Superior temporal gyrus (tissue), 1 donor: ENCODE data around the gene FSCN2.

Experiments
- DNase-seq: peaks from one replicate; pipeline ENCODE4 v3.0.0-alpha.2; 2016; ENCODE audit errors: extremely low spot score

Gene FSCN2

DNA sequence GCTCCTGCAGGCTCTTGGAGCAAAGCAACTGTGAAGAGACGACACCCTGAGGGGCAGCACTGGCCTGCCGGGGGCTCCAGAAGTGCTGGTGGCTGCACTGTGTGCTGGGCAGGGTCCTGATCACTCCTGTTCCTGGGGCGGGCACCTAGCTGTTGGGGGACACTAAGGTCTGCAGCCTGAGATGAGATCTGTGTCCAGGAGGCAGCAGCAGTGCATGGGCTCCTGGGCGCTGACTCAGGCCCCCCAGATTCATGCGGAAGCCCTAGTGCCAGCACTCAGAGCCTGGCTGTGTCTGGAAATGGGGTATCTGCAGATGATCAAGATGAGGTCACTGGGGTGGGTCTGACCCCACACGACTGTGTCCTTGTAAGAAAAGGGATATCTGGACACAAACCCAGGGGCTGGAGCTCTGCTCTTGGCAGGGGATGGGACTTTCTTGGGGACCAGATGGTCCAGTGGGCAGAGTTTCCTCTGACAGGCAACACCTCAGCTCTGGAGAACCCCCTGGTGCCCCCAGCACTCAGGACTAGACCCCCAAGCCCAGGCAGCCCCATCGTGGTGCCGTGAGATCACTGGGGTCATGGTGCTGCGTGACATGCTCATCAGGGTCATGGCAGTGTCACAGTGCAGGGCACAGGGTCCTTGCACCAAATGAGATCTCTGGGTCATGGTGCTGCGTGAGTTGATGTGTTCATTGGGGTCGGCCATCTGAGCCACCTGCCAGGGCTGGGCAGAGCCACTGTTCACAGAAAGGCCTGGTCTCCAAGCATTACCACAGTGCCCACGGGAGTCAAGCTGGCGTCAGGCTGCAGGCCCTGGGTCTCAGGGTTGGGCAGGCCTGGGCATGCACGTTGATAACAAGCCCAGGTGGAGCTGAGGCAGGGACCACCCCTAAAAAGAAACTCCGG is 14.5 kb downstream of the FSCN2 start:
- no peak for DNase-seq

DNA sequence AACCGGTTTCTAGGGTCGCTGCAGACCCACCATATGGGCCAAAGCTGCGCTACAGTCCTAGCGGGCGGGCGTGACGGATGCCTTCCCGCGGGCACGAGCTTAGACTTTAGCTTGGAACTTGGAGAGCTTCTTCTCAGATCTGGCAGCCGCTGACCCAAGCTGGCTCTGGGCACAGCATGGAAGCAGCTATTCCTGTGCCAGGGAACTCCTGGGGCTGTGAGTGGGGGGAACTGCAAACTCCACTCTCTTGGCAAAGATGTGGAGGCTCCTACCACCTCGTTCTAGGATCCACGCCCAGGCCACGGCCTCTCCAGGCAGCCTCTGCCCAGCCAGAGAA is 15.1 kb downstream of the FSCN2 start:
- no peak for DNase-seq

DNA sequence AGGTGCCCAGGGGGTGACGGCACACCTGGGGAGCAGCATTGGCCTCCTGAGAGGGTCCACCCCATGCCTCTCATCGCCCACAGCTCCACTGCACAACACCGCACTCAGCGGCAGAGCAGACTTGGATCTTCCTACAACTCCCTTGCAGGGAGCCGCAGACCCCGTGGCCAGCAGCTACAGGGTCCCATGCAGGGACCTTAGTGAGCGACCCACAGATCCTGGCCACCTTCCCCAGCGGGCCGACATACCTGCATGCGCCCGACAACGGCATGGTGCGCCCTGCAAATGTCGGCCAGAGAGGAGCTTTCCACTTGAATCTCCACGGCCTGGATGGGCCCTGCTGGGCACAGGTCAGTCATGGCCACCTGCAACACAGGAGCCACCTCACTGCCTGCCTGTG is 15.6 kb downstream of the FSCN2 start:
- DNase-seq: no peak

DNA sequence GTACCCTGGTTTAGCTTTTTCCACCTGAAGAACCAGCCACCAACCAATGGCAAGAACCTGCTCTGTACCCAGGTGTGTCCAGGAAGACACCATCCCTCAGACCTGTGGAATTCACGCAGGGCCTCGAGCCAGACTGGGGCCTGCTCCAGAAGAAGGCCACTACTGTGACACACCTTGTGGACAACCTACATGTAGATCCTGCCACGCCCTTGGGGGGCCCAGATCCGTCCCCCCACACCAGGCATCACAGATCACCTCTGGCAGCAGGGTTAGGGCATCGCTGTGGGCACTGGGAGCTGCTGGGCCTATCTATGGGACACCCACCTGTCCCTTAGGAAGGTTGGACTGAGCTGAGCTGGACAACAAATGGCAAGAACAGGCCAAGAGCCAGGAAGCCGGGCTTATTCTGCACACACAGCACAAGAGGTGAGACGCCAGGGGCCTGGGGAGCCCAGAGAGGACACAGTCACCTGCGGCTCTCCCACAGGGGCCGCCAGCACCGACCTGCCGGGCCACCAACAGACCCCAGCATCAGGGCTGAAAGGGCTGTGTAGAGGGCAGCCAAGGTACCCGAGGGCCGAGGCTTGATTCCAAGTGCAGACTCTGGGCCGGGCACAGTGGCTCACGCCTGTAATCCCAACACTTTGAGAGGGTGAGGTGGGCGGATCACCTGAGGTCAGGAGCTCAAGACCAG is 16.3 kb downstream of the FSCN2 start:
- no peak for DNase-seq

DNA sequence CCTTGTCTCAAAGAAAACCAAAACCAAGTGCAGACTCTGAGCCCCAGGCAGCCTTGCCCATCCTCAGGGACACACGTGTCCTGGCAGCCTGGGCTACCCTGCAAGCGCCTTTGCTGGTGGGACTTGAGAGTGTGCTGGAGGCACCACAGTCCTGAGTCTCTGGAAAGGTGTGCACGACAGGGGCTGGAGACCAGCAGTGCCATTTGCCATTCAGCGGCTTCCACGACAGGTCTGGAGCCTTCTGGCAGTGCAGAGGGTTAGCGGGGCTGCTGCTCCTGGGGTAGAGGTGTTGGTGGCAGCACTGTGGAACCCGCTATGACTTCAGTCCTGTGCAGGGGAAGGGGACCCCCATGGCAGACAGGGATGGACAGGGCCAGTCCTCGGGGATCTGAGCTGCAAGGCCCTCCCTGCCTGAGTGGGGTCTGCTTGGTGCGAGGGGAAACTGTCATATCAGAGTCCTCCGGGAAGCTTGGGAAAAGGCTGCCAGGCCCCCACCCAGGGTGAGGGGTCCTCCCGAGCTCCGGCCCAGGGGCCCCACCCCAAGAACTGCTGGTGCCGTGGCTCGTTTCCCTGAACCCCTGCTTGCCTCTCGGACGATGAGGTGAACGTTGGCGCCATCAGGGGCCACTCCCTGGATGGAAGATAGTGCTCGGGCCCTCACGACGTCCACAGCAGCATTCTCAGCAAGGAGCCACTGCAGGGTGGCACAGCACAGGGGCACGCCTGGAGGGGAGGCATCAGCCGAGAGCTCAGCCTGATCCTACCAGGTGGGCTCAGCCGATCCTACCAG is 17.2 kb downstream of the FSCN2 start:
- no peak for DNase-seq

DNA sequence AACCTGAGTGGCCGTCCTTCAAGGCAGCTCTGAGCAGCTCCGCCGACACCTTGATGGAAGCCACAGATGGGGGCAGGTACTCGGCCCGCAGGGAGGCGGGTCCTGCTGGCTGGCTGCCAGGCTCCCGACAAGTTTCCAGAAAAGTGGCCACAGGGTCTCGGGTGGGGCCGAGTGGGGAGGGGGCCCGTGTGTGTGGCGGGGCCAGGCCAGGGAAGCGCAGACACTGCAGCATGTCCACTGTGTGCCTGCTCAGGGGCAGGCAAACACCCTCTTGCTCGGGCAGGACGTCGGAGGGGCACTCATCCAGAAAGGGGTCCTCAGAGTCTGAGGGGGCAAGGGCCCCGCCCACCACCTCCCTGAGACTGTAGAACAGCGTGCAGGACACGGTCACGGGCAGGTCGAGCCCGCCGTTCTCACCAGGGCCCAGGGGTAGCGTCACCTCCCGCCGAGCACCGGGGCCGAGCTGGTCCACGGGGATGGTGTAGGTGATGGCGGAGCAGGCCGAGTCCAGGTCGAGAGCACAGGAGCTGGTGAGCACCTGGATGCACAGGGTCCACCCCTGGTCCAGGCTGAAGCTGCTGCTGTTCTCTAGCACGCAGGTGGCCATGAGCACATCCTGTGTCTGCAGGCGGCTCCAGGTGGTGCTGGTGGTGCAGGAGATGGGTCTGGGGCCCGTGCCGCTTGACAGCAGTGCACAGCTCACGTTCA is 18.9 kb downstream of the FSCN2 start:
- DNase-seq: no peak

DNA sequence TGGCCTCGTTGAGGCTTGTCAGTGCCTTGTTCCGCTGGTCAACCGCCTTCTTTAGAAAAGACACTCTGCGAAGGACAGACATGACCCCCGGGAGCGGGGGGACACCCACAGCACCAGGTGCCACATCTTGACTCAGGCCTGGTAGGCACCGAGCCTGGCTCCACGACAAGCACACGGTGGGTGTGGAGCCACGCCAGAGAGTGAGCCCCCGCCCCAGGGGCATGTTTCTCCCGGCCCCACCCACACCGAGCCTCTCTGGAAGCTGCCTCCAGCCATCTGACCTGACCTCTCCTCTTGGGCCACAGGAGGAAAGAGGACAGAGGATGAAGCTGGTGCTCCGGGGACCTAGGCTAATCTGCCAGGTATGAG is 19.4 kb downstream of the FSCN2 start:
- DNase-seq: no peak

DNA sequence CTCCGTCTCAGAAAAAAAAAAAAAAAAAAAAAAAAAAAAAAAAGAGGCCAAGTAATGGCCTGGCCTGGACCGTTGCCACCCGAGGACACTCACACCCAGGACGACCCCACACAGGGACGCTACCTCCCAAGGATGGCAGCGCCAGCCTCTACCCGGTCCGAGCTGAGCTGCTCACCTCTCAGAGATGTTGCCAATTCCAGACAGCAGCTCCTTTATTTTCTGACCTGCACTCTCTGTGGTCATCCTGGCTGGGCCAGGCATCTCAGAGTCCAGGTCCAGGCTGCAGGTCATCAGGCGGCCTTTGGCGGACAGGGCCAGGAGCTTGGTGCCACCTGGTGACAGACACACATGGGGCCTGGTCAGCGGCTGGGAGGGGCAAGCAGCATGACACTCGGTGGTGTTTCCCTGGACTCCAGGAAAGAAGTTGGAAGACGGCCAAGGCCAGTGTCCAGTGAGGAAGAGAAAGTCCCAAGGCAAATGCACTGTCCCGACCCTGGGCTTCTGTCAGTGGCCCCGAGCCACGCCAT is 20.9 kb downstream of the FSCN2 start:
- DNase-seq: no peak

DNA sequence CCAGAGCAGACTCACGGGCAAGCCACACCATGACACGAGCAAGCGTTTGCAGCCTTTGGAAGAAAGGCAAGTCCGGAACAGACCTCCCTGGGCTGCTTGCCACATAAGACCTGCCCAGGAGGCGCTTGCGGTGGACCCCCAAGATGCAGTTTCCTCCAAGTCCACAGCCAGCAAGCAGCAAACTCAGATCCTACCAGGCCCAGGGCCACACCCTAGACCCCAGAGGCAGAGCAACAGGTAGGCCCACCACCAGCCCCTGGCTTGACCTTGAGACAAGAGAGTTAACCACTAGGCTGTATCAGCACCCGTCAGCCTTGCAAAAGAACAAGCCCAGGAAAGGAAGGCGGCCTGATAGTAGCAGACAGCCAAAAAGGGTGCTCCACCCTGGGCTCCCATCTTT is 21.6 kb downstream of the FSCN2 start:
- no peak for DNase-seq

DNA sequence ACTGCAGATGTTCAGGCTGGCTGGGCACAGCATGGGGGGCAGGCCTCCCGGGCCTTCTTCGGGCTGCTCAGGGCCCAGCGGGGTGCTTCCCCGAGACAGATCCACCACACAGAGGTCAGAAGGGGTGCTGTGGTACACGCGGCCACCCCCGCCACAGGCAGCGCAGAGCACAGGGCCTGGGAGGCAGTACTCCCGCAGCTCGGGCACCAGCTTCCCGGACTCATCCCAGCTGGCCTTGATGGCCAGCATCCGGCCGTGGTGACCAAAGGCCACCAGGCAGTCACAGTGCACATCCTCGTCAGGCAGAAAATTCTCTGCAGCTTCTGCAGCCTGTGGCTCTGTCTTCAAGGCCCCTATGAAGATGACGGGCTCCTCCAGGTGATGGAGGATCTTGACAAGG is 22.1 kb downstream of the FSCN2 start:
- no peak for DNase-seq

DNA sequence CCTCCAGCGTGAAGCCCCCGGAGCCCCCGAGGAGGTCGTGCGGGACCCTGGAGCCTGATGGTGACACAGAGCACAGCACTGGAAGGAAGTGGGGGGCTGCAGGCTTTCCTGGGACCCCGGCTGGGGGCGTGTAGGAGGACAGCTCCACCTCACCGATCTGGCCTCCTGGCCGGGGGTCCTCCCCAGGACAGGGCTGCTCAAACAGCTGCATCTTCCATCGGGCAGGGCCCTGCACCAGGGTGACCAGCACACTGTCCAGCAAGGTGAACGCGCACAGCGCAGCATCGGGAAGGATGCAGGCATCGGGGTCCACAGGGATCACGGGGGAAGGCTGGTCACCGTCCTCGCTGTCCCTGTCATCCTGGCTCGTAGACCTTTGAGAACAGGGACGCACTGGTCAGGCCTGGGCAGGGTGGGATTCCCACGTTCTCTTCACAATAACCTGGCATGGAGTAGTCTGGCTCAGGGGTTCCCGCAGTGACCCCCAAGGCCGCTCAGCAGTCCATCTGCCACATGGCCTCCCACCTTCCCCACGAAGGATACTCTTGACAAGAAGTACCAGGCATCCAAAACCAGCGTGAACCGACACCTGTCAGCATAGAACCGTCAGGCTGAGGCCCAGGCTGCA is 22.8 kb downstream of the FSCN2 start:
- no peak for DNase-seq

DNA sequence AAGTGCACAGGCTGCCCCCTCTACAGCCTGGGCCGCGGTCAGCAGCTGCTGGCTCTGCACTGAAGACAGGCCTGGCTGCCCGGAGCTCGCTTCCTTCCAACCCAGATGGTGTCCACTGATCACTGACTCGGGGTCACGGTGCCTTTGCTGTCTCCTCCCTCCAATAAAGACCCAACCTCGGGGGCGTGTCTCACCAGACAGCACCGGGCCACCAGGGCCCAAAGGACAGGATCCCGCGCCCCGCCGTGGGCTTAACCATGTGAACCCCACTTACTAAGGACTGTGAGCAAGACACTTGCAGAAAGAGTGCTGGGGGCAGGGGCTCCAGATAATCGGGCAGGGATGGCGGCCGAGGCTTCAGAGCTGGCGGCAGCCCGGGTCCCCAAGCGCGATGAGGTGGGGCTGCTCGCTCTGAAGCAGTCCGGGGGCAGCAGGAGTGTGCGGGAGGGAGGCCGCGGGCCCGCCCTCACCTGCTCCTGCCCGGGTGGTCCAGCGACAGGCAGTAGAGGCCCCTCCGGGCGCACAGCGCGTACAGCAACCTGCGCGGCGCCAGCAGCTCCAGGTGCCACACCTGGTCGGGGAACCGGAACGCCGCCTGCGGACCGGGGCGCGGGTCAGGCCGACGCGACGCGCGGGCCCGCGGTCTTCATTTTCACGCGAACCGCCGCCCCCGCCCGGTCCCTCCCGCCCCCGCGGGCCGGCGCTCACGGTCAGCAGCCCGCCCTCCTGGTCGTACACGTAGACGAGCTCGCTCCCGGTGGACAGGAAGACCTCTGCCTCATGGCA is 23.5 kb downstream of the FSCN2 start:
- no peak for DNase-seq

DNA sequence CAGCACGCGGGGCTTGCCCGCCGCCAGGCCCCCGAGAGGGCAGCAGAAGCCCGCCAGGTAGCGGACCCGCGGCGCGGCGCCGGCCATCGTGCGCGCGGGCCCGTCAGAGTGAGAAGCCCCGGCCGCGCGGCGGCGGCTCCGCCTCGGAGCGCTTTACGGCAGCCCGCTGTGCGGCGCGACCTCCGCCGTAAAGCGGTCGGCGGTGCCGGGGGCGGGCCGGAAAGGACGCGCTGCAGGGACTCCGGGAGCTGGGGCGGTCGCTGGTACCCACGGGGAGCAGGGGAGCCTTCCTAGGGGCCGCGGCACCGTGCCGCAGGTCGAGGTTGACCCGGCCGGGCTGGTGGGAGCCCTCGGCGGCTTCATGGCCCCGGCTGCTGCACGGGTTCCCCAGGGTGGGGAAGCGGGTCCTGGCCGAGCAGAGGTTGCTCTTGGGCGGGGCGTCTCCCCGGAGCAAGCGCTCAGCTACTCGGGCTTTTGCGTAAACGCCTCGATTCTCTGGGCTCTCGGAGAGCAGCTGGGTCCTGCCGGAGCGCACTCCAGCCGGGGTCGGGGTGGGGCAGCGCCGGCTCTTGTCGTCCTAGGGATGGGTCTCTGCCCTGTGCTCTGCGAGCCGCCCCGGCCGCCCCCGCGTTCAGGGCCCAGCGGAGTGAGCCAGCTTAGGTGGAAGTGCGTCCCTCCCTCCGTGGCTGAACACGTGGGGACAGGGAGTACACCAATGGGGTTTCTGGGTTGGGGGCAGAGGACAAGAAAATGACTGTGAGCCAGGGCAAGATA is 24.3 kb downstream of the FSCN2 start, which contains the start of gene FAAP100:
FAAP100 (minus strand) TSS at position 110 of the 774 bp plus-strand sequence; CDS start at position 87, 23 bp downstream.
- DNase-seq: peak; percentile 73

DNA sequence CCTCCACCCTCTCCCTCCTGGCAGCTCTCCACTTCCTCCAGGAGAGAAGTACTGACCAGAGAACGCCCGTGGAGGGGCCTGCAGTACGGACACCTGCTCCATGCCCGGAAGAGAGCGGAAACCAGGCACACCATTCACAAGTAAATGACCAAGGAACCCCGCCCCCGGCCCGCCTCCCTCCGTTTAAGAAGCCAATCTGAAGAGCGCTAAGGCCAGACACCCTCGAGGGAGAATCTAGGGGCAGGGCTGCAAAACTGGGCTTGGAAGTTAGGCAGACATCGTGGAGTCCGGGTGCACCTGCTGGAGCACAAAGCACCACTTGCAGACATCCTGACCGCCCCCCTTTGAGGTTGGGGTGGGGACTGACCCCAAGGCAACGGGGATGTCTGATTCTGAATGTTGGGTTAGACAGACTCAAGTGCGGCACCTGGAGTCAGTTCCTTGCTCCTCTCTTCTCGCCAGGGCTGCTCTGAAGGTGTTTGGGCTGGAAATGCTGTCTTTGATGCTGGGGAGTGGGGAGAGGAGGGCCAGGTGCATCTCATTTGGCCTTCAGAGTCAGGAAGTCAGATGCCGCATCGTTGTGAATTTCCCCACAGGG is 24.9 kb downstream of the FSCN2 start:
- DNase-seq: peak; percentile 37

DNA sequence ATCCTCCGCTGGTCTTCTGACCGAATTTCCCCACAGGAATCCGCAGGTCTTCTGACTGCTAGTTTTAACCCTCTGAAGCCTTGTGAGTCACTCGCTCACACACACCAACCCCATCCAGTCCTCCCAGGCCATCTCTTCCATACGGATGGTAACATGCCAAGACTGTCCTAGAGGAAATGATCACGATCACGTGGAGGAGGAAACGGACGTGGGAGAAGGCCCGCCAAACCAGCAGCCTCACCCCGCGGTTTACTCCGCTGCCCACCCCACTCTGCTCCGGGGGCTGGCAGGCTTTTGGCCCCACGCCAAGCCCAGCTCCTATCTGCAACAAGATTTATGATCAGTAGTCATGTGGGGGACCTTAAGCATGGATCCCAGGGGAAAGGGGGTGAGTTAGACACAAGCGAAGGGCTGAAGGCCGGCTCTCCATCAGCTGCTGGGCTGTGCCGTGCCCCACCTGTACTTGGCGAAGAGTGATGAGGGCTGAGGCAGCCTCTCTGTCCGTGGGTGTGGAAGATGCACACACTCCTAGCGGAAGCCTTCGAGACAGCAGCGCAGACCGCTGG is 25.5 kb downstream of the FSCN2 start:
- peak; percentile 21 for DNase-seq

DNA sequence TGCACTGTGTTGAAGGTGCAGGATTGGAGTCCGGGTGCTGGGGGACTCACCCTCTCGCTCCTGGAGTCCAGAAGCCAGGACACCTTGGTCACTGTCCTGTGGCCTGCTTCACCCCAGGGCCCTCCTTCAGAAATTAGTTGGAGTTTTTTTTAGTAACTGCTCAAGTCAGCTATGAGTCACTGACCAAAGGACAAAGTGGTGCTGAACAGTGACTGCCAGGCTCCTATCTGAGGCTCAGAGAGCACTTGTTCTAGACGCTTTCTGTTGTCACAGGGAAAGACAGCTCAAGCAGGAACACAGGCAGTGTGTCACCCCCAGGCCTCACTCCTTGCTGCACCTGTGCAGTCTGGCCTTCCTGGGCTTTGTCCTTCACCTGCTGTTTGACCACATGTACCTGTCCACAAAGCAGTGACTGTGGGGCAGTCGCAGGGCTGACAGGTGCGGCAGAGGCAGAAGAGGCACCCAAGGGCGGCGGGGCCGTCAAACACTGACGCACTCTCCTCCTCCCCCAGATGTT is 28.1 kb downstream of the FSCN2 start:
- no peak for DNase-seq

DNA sequence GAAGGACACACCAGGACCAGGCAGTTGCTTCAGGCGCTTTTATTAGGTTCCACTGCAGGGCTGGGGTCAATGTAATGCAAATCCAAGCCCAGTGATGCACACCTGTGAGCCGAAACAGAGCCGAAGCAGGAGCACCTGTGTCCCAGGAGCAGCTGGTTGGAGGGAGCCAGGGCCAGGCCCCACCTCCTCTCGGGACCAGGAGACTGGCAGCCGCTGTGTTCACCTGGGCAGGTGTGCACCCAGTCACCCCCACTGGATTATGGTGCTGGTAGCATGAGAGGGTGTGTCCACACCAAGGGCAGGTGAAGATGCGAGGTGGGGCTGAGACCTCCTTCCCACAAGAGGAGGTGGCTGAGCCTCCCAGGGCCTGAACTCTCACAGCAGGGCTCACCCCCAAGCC is 28.7 kb downstream of the FSCN2 start:
- no peak for DNase-seq

DNA sequence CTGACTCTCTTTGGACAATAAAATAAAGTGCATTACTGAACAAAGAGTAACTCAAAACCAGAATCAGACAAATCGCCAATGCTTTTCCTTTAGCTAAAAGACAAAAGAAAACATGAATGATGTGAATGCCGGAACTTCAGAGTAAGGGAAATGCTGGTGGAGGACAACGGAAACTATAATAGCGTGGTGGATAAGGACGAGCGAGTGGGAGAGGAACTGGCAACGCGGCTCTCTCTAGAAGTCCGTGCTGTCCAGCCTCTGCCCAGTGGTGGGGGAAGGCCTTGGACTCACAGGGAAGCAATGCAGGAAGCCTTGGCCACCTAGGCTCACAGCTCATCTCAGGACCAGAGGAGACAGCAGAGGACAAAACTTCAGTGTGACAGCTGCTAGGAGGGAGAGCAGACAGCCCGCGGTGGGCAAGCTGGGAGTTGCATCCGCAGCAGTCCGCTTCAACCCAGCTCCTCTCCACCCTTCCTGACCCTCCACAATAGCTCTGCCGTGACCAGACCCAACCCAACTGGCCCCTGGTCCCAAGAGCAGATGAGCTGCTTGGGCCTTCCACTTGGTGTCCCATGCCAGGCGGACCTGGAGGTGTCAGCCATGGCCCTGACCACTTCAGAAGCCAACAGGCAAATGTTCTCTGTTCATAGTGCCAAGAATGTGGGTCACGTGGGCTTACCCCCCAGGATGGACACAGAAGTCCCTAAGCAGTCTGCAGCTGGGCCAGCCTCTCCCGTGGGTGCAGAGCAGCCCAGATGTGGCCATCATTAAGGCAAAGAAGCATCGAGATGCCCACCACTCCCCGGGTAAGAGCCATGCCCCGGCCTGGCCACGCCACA is 29.3 kb downstream of the FSCN2 start:
- no peak for DNase-seq
